GM21447 (cell line): ENCODE measurements around the gene PDE4D.
"Not testable (repeated sequence)": the region's sequence is repeated elsewhere in the genome, so short reads cannot be mapped to it uniquely, and the experiment has no call there.

Source experiments
- ATAC-seq: cut with Tn5 transposase; IDR thresholded peaks from one replicate; pipeline ENCODE4 v1.9.1; 2021; ENCODE audit not compliant: unreplicated experiment

Gene PDE4D

GRCh38 chr5:59712836-59713497 lies 180.6 kb downstream of the PDE4D start:
- no peak for ATAC-seq

GRCh38 chr5:59711310-59711709 lies 182.2 kb downstream of the PDE4D start:
- ATAC-seq, result no peak

GRCh38 chr5:59709846-59710245 lies 183.7 kb downstream of the PDE4D start:
- ATAC-seq, result no peak

- no peak for ATAC-seq
Observed at GRCh38 chr5:59709346-59709821, 184.1 kb downstream of the PDE4D start.

- no peak for ATAC-seq
Observed at GRCh38 chr5:59704936-59705335, 188.6 kb downstream of the PDE4D start.

GRCh38 chr5:59703789-59704188 lies 189.7 kb downstream of the PDE4D start:
- ATAC-seq, result no peak

- no peak for ATAC-seq
Observed at GRCh38 chr5:59698207-59699178, 195.0 kb downstream of the PDE4D start.

GRCh38 chr5:59694411-59694810 lies 199.1 kb downstream of the PDE4D start:
- ATAC-seq, result no peak

GRCh38 chr5:59693492-59694309 lies 199.8 kb downstream of the PDE4D start:
- ATAC-seq, result no peak

- ATAC-seq, result peak; percentile 79
Observed at GRCh38 chr5:59685793-59686192, 207.7 kb downstream of the PDE4D start.

GRCh38 chr5:59685191-59685530 lies 208.4 kb downstream of the PDE4D start:
- ATAC-seq, result no peak

GRCh38 chr5:59684388-59685190 lies 208.9 kb downstream of the PDE4D start:
- ATAC-seq, result peak; percentile 63

GRCh38 chr5:59683311-59683710 lies 210.2 kb downstream of the PDE4D start:
- ATAC-seq, result no peak

GRCh38 chr5:59682542-59682941 lies 211.0 kb downstream of the PDE4D start:
- no peak for ATAC-seq

- ATAC-seq, result no peak
Observed at GRCh38 chr5:59678943-59679342, 214.6 kb downstream of the PDE4D start.

- no peak for ATAC-seq
Observed at GRCh38 chr5:59674763-59675162, 218.8 kb downstream of the PDE4D start.

- peak; percentile 60 for ATAC-seq
Observed at GRCh38 chr5:59673438-59674058, 220.0 kb downstream of the PDE4D start.

- ATAC-seq, result no peak
Observed at GRCh38 chr5:59666440-59667068, 227.0 kb downstream of the PDE4D start.

- not testable (repeated sequence) for ATAC-seq
Observed at GRCh38 chr5:59665832-59666203, 227.7 kb downstream of the PDE4D start.
